PC-9 (cell line): ENCODE data around the gene CFAP20DC.

Source experiments
- CTCF ChIP-seq: fragments of 200-600 bp; sonication (generic); conservative IDR thresholded peaks from 2 replicates; pipeline ENCODE4 v1.6.1; 2017; ENCODE audit warnings: mixed run types, antibody characterized with exemption, mild to moderate bottlenecking, moderate library complexity
- EZH2 ChIP-seq: fragments of 200-600 bp; sonication (generic); IDR thresholded peaks from 2 replicates; pipeline ENCODE4 v1.8.0; 2017; ENCODE audit warnings: antibody characterized with exemption, low read depth

GRCh38 chr3:59046839-59047238 is 3.0 kb downstream of the CFAP20DC start:
- TF ChIP-seq CTCF (no peak), EZH2 (no peak)
